GM12878 (cell line): ENCODE results near the gene PALD1. TPM values are rescaled to one million over a fixed set of nuclear protein-coding genes. Genes with fewer than 3 reads are reported as not detected.

Experiments used
- ATAC-seq: fragments of 200-7000 bp; cut with Tn5 transposase; 3 replicates; pipeline ENCODE4 v1.9.1; 2020; ENCODE audit warnings: mild to moderate bottlenecking, moderate library complexity
- BruUV-seq: library from RNA; stranded (reverse); fragments of 400-500 nt; replicated peaks from 2 replicates; lab custom pipeline; 2021; lab: Mats Ljungman, UMichigan
- CTCF ChIA-PET: fragments of 300-600 bp; sonication (Branson Sonifier 250); formaldehyde crosslinking; extraction: SDS; loops from one replicate; lab custom pipeline; 2021; ENCODE audit warnings: inconsistent platforms; lab: Yijun Ruan, JAX
- POLR2A ChIA-PET: fragments of 350-600 bp; formaldehyde crosslinking; extraction: SDS; loops from one replicate; lab custom pipeline; 2021; ENCODE audit warnings: inconsistent platforms; lab: Charles Lee
- RAD21 ChIA-PET: fragments of 300-600 bp; sonication (Branson Sonifier 250); formaldehyde crosslinking; loops from one replicate; lab custom pipeline; 2023; ENCODE audit warnings: antibody characterized with exemption; ENCODE audit not compliant: unreplicated experiment; lab: Charles Lee
- SMC1A ChIA-PET: fragments of 300-600 bp; sonication (Branson Sonifier 250); formaldehyde crosslinking; loops from one replicate; lab custom pipeline; 2023; ENCODE audit not compliant: unreplicated experiment, uncharacterized antibody; lab: Charles Lee
- DNase-seq: peaks from one replicate; pipeline ENCODE4 v3.0.0-alpha.2; 2011; ENCODE audit warnings: low read depth, low spot score
- FAIRE-seq: peaks from 3 replicates; lab custom pipeline; 2011; peaks lifted over from hg19 to GRCh38; lab: Jason Lieb, UNC
- H2AFZ ChIP-seq: 2 replicates; pipeline ENCODE4 v1.6.0; 2011; ENCODE audit warnings: low read depth, low read length, control low read depth; ENCODE audit not compliant: control insufficient read depth
- H3K27ac ChIP-seq: 2 replicates; pipeline ENCODE4 v1.5.1; 2011; ENCODE audit warnings: control low read depth; ENCODE audit not compliant: control insufficient read depth, insufficient read depth
- H3K27me3 ChIP-seq, 2 experiments: replicated peaks in 1 of 2; 2 replicates each; pipeline versions ENCODE4 v1.6.0 to v1.6.1; 2011; ENCODE audit warnings: low read length in 1 of 2; ENCODE audit not compliant: control insufficient read depth in 2 of 2, insufficient read depth in 2 of 2
- H3K36me3 ChIP-seq, 2 experiments: 2 replicates each; pipeline ENCODE4 v1.5.1; 2011; ENCODE audit warnings: low read length in 1 of 2; ENCODE audit not compliant: control insufficient read depth in 2 of 2, insufficient read depth in 2 of 2
- H3K4me1 ChIP-seq: 2 replicates; pipeline ENCODE4 v1.6.1; 2011; ENCODE audit warnings: mild to moderate bottlenecking, low read length, moderate library complexity, mixed read lengths; ENCODE audit not compliant: control insufficient read depth, insufficient read depth
- H3K4me2 ChIP-seq: 2 replicates; pipeline ENCODE4 v1.6.0; 2011; ENCODE audit warnings: control low read depth; ENCODE audit not compliant: control insufficient read depth, insufficient read depth
- H3K4me3 ChIP-seq: fragments of 200-600 bp; sonication (generic); 2 replicates; pipeline ENCODE4 v1.5.1; 2016
- H3K79me2 ChIP-seq: 2 replicates; pipeline ENCODE4 v1.6.0; 2011; ENCODE audit warnings: low read length; ENCODE audit not compliant: control insufficient read depth, insufficient read depth
- H3K9ac ChIP-seq: 2 replicates; pipeline ENCODE4 v1.8.0; 2011; ENCODE audit warnings: low read length, control low read depth, mixed read lengths; ENCODE audit not compliant: control insufficient read depth, insufficient read depth
- H3K9me3 ChIP-seq: replicated peaks from 3 replicates; pipeline ENCODE4 v1.5.1; 2011; ENCODE audit warnings: mild to moderate bottlenecking, low read length; ENCODE audit not compliant: control insufficient read depth, insufficient read depth
- H4K20me1 ChIP-seq: 2 replicates; pipeline ENCODE4 v1.6.0; 2011; ENCODE audit not compliant: control insufficient read depth, insufficient read depth
- CBFB ChIP-seq: IDR thresholded peaks from 2 replicates; pipeline ENCODE4 v1.6.1; 2016; ENCODE audit warnings: antibody characterized with exemption, low read depth
- CHD2 ChIP-seq: IDR thresholded peaks from 2 replicates; pipeline ENCODE4 v1.6.1; 2011; ENCODE audit warnings: low read depth, low read length, improper control_type of control experiment, borderline replicate concordance
- CREB1 ChIP-seq: IDR thresholded peaks from 2 replicates; pipeline ENCODE4 v1.6.1; 2012; ENCODE audit warnings: low read depth, mild to moderate bottlenecking, inconsistent platforms
- EZH2 ChIP-seq: IDR thresholded peaks from 2 replicates; pipeline ENCODE4 v1.6.1; 2012; ENCODE audit warnings: low read depth, mild to moderate bottlenecking, control low read depth, inconsistent platforms, low read length, borderline replicate concordance; ENCODE audit not compliant: control insufficient read depth
- HCFC1 ChIP-seq: fragments of 150-350 bp; IDR thresholded peaks from 2 replicates; pipeline ENCODE4 v1.6.1; 2014; ENCODE audit warnings: low read length
- IKZF1 ChIP-seq: fragments of 450-650 bp; conservative IDR thresholded peaks from 2 replicates; pipeline ENCODE4 v1.6.1; 2017; ENCODE audit warnings: antibody characterized with exemption, mild to moderate bottlenecking
- NFYB ChIP-seq: IDR thresholded peaks from 2 replicates; pipeline ENCODE4 v1.6.1; 2011; ENCODE audit warnings: low read depth, mild to moderate bottlenecking, low read length, improper control_type of control experiment, moderate library complexity; ENCODE audit not compliant: insufficient read depth
- PML ChIP-seq: IDR thresholded peaks from 2 replicates; pipeline ENCODE4 v1.6.1; 2012; ENCODE audit warnings: low read length, inconsistent platforms
- RAD51 ChIP-seq: fragments of 450-650 bp; IDR thresholded peaks from 2 replicates; pipeline ENCODE4 v1.6.1; 2016; ENCODE audit warnings: moderate library complexity, mild to moderate bottlenecking, inconsistent platforms
- SIX5 ChIP-seq: IDR thresholded peaks from 2 replicates; pipeline ENCODE4 v1.6.1; 2011; ENCODE audit warnings: mild to moderate bottlenecking, low read depth, low read length, moderate library complexity; ENCODE audit not compliant: severe bottlenecking
- SMAD5 ChIP-seq: IDR thresholded peaks from 2 replicates; pipeline ENCODE4 v1.6.1; 2016; ENCODE audit warnings: antibody characterized with exemption, low read depth
- SREBF1 ChIP-seq: IDR thresholded peaks from 2 replicates; pipeline ENCODE4 v1.6.1; 2012; ENCODE audit warnings: mild to moderate bottlenecking, low read length
- WGBS: methylation state at CpG from one replicate; pipeline ENCODE4 v1.1.6; 2016; ENCODE audit warnings: low lambda C conversion rate; ENCODE audit not compliant: insufficient replicate concordance, insufficient coverage; ENCODE audit errors: missing lambda C conversion rate; 5-methylcytosine and 5-hydroxymethylcytosine counted together
- in situ Hi-C: fragments of 300-500 bp; cut with MboI; formaldehyde crosslinking; loops from 9 replicates; pipeline ENCODE4 v1.14.3; 2018; ENCODE audit warnings: mixed read lengths
- intact Hi-C: fragments of 100-400 bp; cut with micrococcal nuclease; formaldehyde crosslinking; loops from one replicate; pipeline ENCODE4 v1.14.2; 2022; ENCODE audit not compliant: unreplicated experiment
- polyA plus RNA-seq, 11 experiments: library from polyadenylated mRNA; depleted of rRNA in 4 of 11; unstranded in 6 of 11; stranded (reverse) in 5 of 11; fragments of >200 nt; fragmentation: Nextera tagmentation in 4 of 11; fragmentation: Illumina TruSeq in 1 of 11; extraction: Ambion mirVana in 4 of 11; extraction: Trizol in 1 of 11; gene quantifications; 1 replicate in 1 of 11; 2 replicates in 10 of 11; pipeline versions ENCODE4 v1.2.1 to v1.2.3, GENCODE V29; 2011 to 2016; ENCODE audit warnings: inconsistent platforms in 2 of 11, missing spikeins in 2 of 11, low read depth in 1 of 11
- total RNA-seq, 4 experiments: library from RNA; depleted of rRNA in 3 of 4; stranded (reverse); fragments of >200 nt in 3 of 4; fragmentation: Illumina TruSeq in 1 of 4; extraction: Trizol in 1 of 4; gene quantifications; 2 replicates each; pipeline versions ENCODE4 v1.2.1 to v1.2.3, GENCODE V29; 2013 to 2021
- TF ChIP-seq, protein P1 (sequence below): IDR thresholded peaks from 2 replicates; pipeline ENCODE4 v1.6.1; 2012; ENCODE audit warnings: mild to moderate bottlenecking, low read depth, low read length
- TF ChIP-seq, protein P2 (sequence below): IDR thresholded peaks from 2 replicates; pipeline ENCODE4 v1.6.1; 2011; ENCODE audit warnings: borderline replicate concordance, low read depth, mild to moderate bottlenecking, moderate library complexity, mixed read lengths, low read length; ENCODE audit not compliant: insufficient read depth; ENCODE audit errors: extremely low read length
- TF ChIP-seq, protein P3 (sequence below): IDR thresholded peaks from 2 replicates; pipeline ENCODE4 v1.6.1; 2011; ENCODE audit warnings: low read depth, low read length, improper control_type of control experiment, borderline replicate concordance
- TF ChIP-seq, protein P4 (sequence below): IDR thresholded peaks from 2 replicates; pipeline ENCODE4 v1.6.1; 2011; ENCODE audit warnings: low read depth, mild to moderate bottlenecking, low read length, moderate library complexity, borderline replicate concordance; ENCODE audit errors: extremely low read depth

The PALD1 gene
- total and polyA plus RNA-seq, 10 of the 15 experiments (the other 5 are each of a cell fraction or from before 2014, with no cell fraction given): 0.43 to 20.9 (median 9.0) TPM

DNA sequence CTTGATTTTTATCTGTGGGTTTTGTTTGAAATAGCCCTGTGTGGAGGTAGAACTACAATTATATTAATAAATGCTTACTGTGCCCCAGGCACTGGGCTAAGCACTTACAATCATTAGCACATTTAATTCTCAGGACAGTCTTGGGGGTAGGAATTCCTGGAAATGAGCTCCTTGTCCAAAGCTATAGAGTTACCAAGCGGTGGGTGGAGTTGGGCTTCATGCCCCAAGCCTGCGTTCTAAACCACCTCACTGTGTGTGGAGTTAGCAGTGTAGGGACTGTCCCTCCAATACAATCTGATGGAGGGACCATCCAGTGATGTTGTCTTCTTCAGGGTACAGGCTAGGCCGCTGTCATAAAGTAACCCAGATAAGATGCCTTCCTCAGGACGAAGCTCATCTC, 49.7 kb downstream of the PALD1 start (continued):
- TF ChIP-seq, protein P1, sequence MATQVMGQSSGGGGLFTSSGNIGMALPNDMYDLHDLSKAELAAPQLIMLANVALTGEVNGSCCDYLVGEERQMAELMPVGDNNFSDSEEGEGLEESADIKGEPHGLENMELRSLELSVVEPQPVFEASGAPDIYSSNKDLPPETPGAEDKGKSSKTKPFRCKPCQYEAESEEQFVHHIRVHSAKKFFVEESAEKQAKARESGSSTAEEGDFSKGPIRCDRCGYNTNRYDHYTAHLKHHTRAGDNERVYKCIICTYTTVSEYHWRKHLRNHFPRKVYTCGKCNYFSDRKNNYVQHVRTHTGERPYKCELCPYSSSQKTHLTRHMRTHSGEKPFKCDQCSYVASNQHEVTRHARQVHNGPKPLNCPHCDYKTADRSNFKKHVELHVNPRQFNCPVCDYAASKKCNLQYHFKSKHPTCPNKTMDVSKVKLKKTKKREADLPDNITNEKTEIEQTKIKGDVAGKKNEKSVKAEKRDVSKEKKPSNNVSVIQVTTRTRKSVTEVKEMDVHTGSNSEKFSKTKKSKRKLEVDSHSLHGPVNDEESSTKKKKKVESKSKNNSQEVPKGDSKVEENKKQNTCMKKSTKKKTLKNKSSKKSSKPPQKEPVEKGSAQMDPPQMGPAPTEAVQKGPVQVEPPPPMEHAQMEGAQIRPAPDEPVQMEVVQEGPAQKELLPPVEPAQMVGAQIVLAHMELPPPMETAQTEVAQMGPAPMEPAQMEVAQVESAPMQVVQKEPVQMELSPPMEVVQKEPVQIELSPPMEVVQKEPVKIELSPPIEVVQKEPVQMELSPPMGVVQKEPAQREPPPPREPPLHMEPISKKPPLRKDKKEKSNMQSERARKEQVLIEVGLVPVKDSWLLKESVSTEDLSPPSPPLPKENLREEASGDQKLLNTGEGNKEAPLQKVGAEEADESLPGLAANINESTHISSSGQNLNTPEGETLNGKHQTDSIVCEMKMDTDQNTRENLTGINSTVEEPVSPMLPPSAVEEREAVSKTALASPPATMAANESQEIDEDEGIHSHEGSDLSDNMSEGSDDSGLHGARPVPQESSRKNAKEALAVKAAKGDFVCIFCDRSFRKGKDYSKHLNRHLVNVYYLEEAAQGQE: no peak
- no peak for TF ChIP-seq CBFB
- TF ChIP-seq CHD2: no peak
- no peak for TF ChIP-seq SIX5
- no peak for TF ChIP-seq PML
- TF ChIP-seq SREBF1: no peak

DNA sequence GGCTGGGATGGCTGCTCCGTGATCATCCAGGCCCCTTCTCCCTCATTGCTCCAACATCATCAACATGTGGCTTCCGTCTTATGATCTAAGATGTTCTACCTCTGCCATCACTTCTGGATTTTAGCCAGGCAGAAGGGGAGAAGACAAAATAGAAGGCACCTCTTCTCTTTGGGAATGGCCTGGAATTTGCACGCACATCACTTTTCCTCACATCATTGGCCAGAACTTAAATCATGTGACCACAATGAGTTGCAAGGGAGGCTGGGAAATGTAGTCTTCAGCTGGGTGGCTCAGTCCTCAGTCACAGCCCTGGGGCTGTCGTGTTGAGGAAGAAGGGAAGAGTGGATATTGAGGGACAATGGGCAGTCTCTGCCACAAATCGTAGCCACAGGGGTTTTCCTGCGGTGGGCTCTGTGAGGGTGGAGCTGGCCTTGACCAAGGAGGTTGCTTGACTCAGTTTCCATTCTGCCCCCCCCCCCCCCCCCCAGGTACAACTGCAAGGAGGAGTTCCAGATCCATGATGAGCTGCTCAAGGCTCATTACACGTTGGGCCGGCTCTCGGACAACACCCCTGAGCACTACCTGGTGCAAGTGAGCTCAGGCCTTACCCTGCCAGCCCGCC, 50.3 kb downstream of the PALD1 start:
- Histone ChIP-seq H3K79me2 (no peaks in the 10 kb centered on the region), H3K9ac (no peak overlapping the region), H3K4me1 (no peaks in the 10 kb centered on the region), H3K27me3 (no peaks in the 10 kb centered on the region), H3K9me3 (no peaks in the 10 kb centered on the region), H3K4me3 (no peak overlapping the region), H3K36me3 (peaks cover 2 to 3% of the 10 kb centered on the region in 2 experiments), H2AFZ (no peak overlapping the region), H3K4me2 (no peak overlapping the region), H3K27ac (no peak overlapping the region), H4K20me1 (no peaks in the 10 kb centered on the region)
- ChIA-PET POLR2A (interaction anchor here (0.8 kb wide), 1 partner anchor 33 kb away, joined by 3 read pairs; no protein-coding TSS in a partner anchor), CTCF (interaction anchor here (0.8 to 4.5 kb wide), 3 partner anchors 67 to 230 kb away, joined by 3 to 21 read pairs (median 4); no protein-coding TSS in a partner anchor), SMC1A (interaction anchor here (1.2 to 1.6 kb wide), 2 partner anchors 67 to 124 kb away, joined by 4 to 8 read pairs; no protein-coding TSS in a partner anchor), RAD21 (interaction anchor here (0.6 to 2.9 kb wide), 3 partner anchors 35 to 307 kb away, joined by 3 to 11 read pairs (median 3); no protein-coding TSS in a partner anchor)
- no TSS peak for BruUV-seq
- DNase-seq (no peak), ATAC-seq (peak; percentile 85), FAIRE-seq (peak; percentile 81)
- TF ChIP-seq IKZF1 (0 out of 2 replicates have a peak, but pooled peaks have one; percentile 18), NFYB (peak; percentile 34; the same call in 1 of the 2 replicates), EZH2 (no peak), SMAD5 (no peak), CREB1 (0 out of 2 replicates have a peak, but pooled peaks have one; percentile 36), SIX5 (peak; percentile 79), RAD51 (peak; percentile 69; the same call in 1 of the 2 replicates), HCFC1 (peak; percentile 80), CHD2 (no peak)
- TF ChIP-seq, protein P2, sequence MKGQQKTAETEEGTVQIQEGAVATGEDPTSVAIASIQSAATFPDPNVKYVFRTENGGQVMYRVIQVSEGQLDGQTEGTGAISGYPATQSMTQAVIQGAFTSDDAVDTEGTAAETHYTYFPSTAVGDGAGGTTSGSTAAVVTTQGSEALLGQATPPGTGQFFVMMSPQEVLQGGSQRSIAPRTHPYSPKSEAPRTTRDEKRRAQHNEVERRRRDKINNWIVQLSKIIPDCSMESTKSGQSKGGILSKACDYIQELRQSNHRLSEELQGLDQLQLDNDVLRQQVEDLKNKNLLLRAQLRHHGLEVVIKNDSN: peak; percentile 67
- TF ChIP-seq, protein P3, sequence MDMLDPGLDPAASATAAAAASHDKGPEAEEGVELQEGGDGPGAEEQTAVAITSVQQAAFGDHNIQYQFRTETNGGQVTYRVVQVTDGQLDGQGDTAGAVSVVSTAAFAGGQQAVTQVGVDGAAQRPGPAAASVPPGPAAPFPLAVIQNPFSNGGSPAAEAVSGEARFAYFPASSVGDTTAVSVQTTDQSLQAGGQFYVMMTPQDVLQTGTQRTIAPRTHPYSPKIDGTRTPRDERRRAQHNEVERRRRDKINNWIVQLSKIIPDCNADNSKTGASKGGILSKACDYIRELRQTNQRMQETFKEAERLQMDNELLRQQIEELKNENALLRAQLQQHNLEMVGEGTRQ: peak; percentile 13
- TF ChIP-seq, protein P4, sequence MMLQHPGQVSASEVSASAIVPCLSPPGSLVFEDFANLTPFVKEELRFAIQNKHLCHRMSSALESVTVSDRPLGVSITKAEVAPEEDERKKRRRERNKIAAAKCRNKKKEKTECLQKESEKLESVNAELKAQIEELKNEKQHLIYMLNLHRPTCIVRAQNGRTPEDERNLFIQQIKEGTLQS: peak; percentile 58; the same call in 1 of the 2 replicates
- intact Hi-C loops (no loop called here), in situ Hi-C loops (no loop called here)
- 49% methylated on average over 10 of the region's 10 CpGs for WGBS
